Astrocyte of the cerebellum (primary cell): ENCODE measurements around the gene ULBP2.
"Not testable (repeated sequence)": the region's sequence is repeated elsewhere in the genome, so short reads cannot be mapped to it uniquely, and the experiment has no call there.

ENCODE experiments used
- DNase-seq: peaks from one replicate; pipeline ENCODE4 v3.0.0-alpha.2; 2011; ENCODE audit warnings: low read depth
- H3K4me3 ChIP-seq: 2 replicates; pipeline ENCODE4 v1.5.1; 2011; ENCODE audit warnings: mild to moderate bottlenecking, low read depth, low read length, moderate library complexity
- CTCF ChIP-seq: IDR thresholded peaks from 2 replicates; pipeline ENCODE4 v1.5.1; 2012; ENCODE audit warnings: low read length, low read depth, moderate library complexity, mild to moderate bottlenecking; ENCODE audit errors: missing control alignments
- in situ Hi-C: cut with HindIII; loops from 2 replicates; pipeline ENCODE4 v1.10.0; 2017; ENCODE audit warnings: low sequenced_read_pairs

ULBP2 gene

GRCh38 chr6:149942461-149942829 lies 631 bp downstream of the ULBP2 start:
- H3K4me3 ChIP-seq = peak overlapping the region; percentile 60
- no peak for DNase-seq
- no peak for TF ChIP-seq CTCF
- in situ Hi-C loops = no loop called here

DNA sequence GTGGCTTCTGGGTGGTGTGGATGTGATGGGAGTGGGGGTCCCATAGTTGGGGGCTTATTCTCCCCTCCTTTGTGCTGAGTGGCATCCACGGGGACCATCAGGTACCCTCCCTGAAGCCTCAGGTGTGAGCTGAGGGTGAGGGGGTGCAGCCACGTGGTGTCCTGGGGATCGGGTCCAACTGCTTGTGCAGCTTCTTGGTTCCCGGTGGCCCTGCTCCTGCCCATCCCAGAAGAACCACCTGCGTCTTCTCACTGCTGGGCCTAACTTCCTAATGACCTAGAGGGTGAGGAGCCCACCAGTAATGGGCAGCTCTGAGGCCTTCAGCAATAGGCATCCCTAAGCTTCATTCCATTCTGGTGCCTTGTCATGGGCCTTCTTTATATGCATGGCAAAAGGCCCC lies 1.5 kb downstream of the ULBP2 start:
- H3K4me3 ChIP-seq, in situ Hi-C loops, DNase-seq: not testable (repeated sequence)

DNA sequence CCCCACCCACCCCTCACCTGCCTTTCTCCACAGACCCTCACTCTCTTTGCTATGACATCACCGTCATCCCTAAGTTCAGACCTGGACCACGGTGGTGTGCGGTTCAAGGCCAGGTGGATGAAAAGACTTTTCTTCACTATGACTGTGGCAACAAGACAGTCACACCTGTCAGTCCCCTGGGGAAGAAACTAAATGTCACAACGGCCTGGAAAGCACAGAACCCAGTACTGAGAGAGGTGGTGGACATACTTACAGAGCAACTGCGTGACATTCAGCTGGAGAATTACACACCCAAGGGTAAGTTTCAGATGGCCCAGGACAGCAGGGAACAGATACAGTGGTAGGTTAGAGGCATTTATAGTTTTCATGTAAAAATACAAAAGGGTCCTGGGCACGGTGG lies 3.5 kb downstream of the ULBP2 start:
- DNase-seq, H3K4me3 ChIP-seq, in situ Hi-C loops: not testable (repeated sequence)

- in situ Hi-C loops, H3K4me3 ChIP-seq, DNase-seq: not testable (repeated sequence)
These were observed 4.8 kb downstream of the ULBP2 start for GRCh38 chr6:149946631-149947030.

DNA sequence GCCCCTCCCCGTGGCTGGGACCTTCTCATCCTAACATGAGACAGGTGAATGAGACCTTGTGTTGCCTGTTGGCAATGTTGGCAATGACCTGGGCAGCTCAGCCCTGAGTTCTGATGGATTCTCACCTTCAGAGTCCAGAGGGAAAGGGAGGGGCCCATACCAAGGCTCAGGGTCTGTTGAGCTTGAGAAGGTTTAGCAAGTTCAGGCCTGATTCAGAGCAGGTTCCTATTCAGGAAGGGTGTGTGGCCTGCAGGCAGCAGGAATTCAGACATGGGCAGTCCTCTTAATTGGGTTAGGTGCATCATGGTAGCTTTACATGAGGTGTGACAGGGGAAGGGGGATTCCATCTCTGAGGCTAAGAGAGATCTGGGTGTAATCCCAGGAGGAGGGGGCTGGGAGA lies 5.7 kb downstream of the ULBP2 start:
- H3K4me3 ChIP-seq, in situ Hi-C loops, DNase-seq: not testable (repeated sequence)

GRCh38 chr6:149948011-149948410 lies 6.2 kb downstream of the ULBP2 start:
- no peak overlapping the region for H3K4me3 ChIP-seq
- TF ChIP-seq CTCF = no peak
- no peak for DNase-seq
- in situ Hi-C loops = no loop called here

DNA sequence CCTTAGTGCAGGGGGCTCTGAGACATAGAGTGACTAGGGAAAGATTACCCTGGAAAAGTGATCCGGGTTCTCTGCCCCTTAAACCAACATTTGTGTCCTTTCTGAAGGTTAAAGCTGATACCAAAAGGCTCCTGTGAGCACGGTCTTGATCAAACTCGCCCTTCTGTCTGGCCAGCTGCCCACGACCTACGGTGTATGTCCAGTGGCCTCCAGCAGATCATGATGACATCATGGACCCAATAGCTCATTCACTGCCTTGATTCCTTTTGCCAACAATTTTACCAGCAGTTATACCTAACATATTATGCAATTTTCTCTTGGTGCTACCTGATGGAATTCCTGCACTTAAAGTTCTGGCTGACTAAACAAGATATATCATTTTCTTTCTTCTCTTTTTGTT lies 6.8 kb downstream of the ULBP2 start:
- TF ChIP-seq CTCF = no peak
- in situ Hi-C loops = no loop called here
- H3K4me3 ChIP-seq = no peak overlapping the region
- DNase-seq = no peak

GRCh38 chr6:149950423-149950822 lies 8.6 kb downstream of the ULBP2 start:
- no peak for DNase-seq
- no peak for TF ChIP-seq CTCF
- H3K4me3 ChIP-seq = no peak overlapping the region
- in situ Hi-C loops = no loop called here

GRCh38 chr6:149951096-149951495 lies 9.3 kb downstream of the ULBP2 start:
- TF ChIP-seq CTCF = no peak
- no peak for DNase-seq
- H3K4me3 ChIP-seq = no peak overlapping the region
- in situ Hi-C loops = no loop called here
